ENCODE measurements around the gene AKAP1. TPM values are rescaled to one million over a fixed set of nuclear protein-coding genes. Genes with fewer than 3 reads are reported as not detected.
A peak's percentile ranks its signal among the peaks of the same experiment; 100 is the strongest.

Gene AKAP1
- 126 TPM for polyA plus RNA-seq (2012; ENCODE audit: insufficient read depth, insufficient read length, low read depth)

GRCh38 chr17:57084802-57085447, at the start of gene AKAP1:
Gene AKAP1 (plus strand): TSS chr17:57085246. CDS start chr17:57105465, 20,219 bp downstream.
- no peak for TF ChIP-seq CTCF (IDR thresholded peaks at IDR 0.05; ENCODE audit: low read depth, low read length)
- Histone ChIP-seq H3K4me3 (ENCODE audit: low read depth, low read length) (peak within 1 kb of the TSS; percentile 94), H3K27me3 (no peaks in the 10 kb centered on the region), H3K36me3 (no peaks in the 10 kb centered on the region), H3K9me3 (no peaks in the 10 kb centered on the region), H3K4me1 (no peaks in the 10 kb centered on the region)
- peak; percentile 97 for DNase-seq

GRCh38 chr17:57035971-57036481, 49.0 kb upstream of the AKAP1 start:
- H3K9me3 ChIP-seq: no peaks in the 10 kb centered on the region
- H3K4me3 ChIP-seq (ENCODE audit: low read depth, low read length): no peak overlapping the region
- DNase-seq: no peak
- no peaks in the 10 kb centered on the region for H3K36me3 ChIP-seq
- peaks cover 18% of the 10 kb centered on the region for H3K27me3 ChIP-seq
- no peaks in the 10 kb centered on the region for H3K4me1 ChIP-seq
- no peak for TF ChIP-seq CTCF (IDR thresholded peaks at IDR 0.05; ENCODE audit: low read depth, low read length)

GRCh38 chr17:57037411-57037810, 47.6 kb upstream of the AKAP1 start:
- Histone ChIP-seq H3K27me3 (peaks cover 18% of the 10 kb centered on the region), H3K9me3 (no peaks in the 10 kb centered on the region), H3K36me3 (no peaks in the 10 kb centered on the region), H3K4me3 (ENCODE audit: low read depth, low read length) (no peak overlapping the region), H3K4me1 (no peaks in the 10 kb centered on the region)
- no peak for TF ChIP-seq CTCF (IDR thresholded peaks at IDR 0.05; ENCODE audit: low read depth, low read length)
- DNase-seq: no peak

- H3K4me1 ChIP-seq: no peaks in the 10 kb centered on the region
- H3K4me3 ChIP-seq (ENCODE audit: low read depth, low read length): no peak overlapping the region
- H3K9me3 ChIP-seq: no peaks in the 10 kb centered on the region
- DNase-seq: no peak
- peaks cover 22% of the 10 kb centered on the region for H3K27me3 ChIP-seq
- no peak for TF ChIP-seq CTCF (IDR thresholded peaks at IDR 0.05; ENCODE audit: low read depth, low read length)
- no peaks in the 10 kb centered on the region for H3K36me3 ChIP-seq
Observed at GRCh38 chr17:57038486-57038885, 46.6 kb upstream of the AKAP1 start.

GRCh38 chr17:57040571-57040970, 44.5 kb upstream of the AKAP1 start:
- H3K27me3 ChIP-seq: peaks cover 35% of the 10 kb centered on the region
- TF ChIP-seq CTCF (IDR thresholded peaks at IDR 0.05; ENCODE audit: low read depth, low read length): no peak
- no peaks in the 10 kb centered on the region for H3K4me1 ChIP-seq
- H3K9me3 ChIP-seq: no peaks in the 10 kb centered on the region
- no peaks in the 10 kb centered on the region for H3K36me3 ChIP-seq
- H3K4me3 ChIP-seq (ENCODE audit: low read depth, low read length): no peak overlapping the region
- no peak for DNase-seq

- no peak for DNase-seq
- Histone ChIP-seq H3K4me3 (ENCODE audit: low read depth, low read length) (no peak overlapping the region), H3K36me3 (no peaks in the 10 kb centered on the region), H3K4me1 (no peaks in the 10 kb centered on the region), H3K9me3 (no peaks in the 10 kb centered on the region), H3K27me3 (peaks cover 33% of the 10 kb centered on the region)
- TF ChIP-seq CTCF (IDR thresholded peaks at IDR 0.05; ENCODE audit: low read depth, low read length): no peak
Observed at GRCh38 chr17:57043276-57043675, 41.8 kb upstream of the AKAP1 start.

Data from BE2C (cell line).